ENCODE data around the gene WDR12. TPM values are rescaled to one million over a fixed set of nuclear protein-coding genes. Genes with fewer than 3 reads are reported as not detected.

The WDR12 gene
- total and polyA plus RNA-seq, 9 of the 15 experiments (the other 6 are each of a cell fraction or from before 2014, with no cell fraction given), result 109 to 554 (median 174) TPM

- BruUV-seq (replicated peaks), result no TSS peak
- no peaks in the 10 kb centered on the region; a peak in 1 of 5 replicates for H3K4me1 ChIP-seq (replicated peaks in 1 of 2; ENCODE audit: control insufficient read depth in 2 of 2, insufficient read depth in 2 of 2, low read length in 2 of 2)
- H3K9me1 ChIP-seq (ENCODE audit: control insufficient read depth, insufficient read depth, low read length), result no peaks in the 10 kb centered on the region
- no peak for FAIRE-seq
- no peaks in the 10 kb centered on the region for H3K36me3 ChIP-seq (ENCODE audit: control insufficient read depth, insufficient read depth, low read length)
- no peak overlapping the region for H3K4me2 ChIP-seq (ENCODE audit: insufficient read depth, low read length)
- H3K27ac ChIP-seq (ENCODE audit: extremely low read depth, low read depth, low read length), result no peak overlapping the region
- ChIA-PET CTCF (ENCODE audit: low intra/inter-chr PET ratio) (no interaction called here), POLR2A (interaction anchor here (0.7 to 1.5 kb wide), 3 partner anchors 8 to 33 kb away, joined by 3 to 5 read pairs (median 4); no protein-coding TSS in a partner anchor)
- H3K4me3 ChIP-seq, result no peak overlapping the region
- in situ Hi-C loops (cut with MboI), result no loop called here
- no peaks in the 10 kb centered on the region for H4K20me1 ChIP-seq (replicated peaks; ENCODE audit: control insufficient read depth, insufficient read depth, low read length)
- intact Hi-C loops (cut with micrococcal nuclease), result no loop called here
- no peaks in the 10 kb centered on the region; the same call in 1 of the 2 replicates for H3K9me3 ChIP-seq (replicated peaks; ENCODE audit: control insufficient read depth, insufficient read depth, low read depth, low read length)
- H3K27me3 ChIP-seq (ENCODE audit: control insufficient read depth in 2 of 2, insufficient read depth in 2 of 2, low read length in 2 of 2), result no peaks in the 10 kb centered on the region
- 0 out of 2 replicates have a peak overlapping the region, but pooled peaks have one; percentile 40 for H2AFZ ChIP-seq (ENCODE audit: low read depth, low read length)
- H3K9ac ChIP-seq (ENCODE audit: insufficient read depth in 1 of 2, low read depth in 2 of 2, low read length in 2 of 2), result no peak overlapping the region
- TF ChIP-seq DMBX1 (CRISPR knock-in tag; IDR thresholded peaks at IDR 0.05; ENCODE audit: borderline replicate concordance) (no peak), BRD4 (IDR thresholded peaks at IDR 0.05) (no peak), NR0B1 (IDR thresholded peaks at IDR 0.05; ENCODE audit: partially characterized antibody) (no peak), ZEB2 (IDR thresholded peaks at IDR 0.05) (no peak), ZFP1 (CRISPR knock-in tag; IDR thresholded peaks at IDR 0.05) (no peak), ETS2 (tag; IDR thresholded peaks at IDR 0.05; ENCODE audit: borderline replicate concordance, poor library complexity, severe bottlenecking) (no peak), GABPA (tag; conservative IDR thresholded peaks at IDR 0.05; ENCODE audit: low read depth) (no peak), ZBTB8A (IDR thresholded peaks at IDR 0.05; ENCODE audit: partially characterized antibody) (no peak), IFI16 (CRISPR knock-in tag; IDR thresholded peaks at IDR 0.05) (no peak), HOXB6 (CRISPR knock-in tag; IDR thresholded peaks at IDR 0.05; ENCODE audit: borderline replicate concordance) (no peak)
- TF ChIP-seq, protein P1, sequence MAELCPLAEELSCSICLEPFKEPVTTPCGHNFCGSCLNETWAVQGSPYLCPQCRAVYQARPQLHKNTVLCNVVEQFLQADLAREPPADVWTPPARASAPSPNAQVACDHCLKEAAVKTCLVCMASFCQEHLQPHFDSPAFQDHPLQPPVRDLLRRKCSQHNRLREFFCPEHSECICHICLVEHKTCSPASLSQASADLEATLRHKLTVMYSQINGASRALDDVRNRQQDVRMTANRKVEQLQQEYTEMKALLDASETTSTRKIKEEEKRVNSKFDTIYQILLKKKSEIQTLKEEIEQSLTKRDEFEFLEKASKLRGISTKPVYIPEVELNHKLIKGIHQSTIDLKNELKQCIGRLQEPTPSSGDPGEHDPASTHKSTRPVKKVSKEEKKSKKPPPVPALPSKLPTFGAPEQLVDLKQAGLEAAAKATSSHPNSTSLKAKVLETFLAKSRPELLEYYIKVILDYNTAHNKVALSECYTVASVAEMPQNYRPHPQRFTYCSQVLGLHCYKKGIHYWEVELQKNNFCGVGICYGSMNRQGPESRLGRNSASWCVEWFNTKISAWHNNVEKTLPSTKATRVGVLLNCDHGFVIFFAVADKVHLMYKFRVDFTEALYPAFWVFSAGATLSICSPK (IDR thresholded peaks at IDR 0.05; ENCODE audit: borderline replicate concordance), result no peak
- WGBS (ENCODE audit: insufficient coverage, low coverage, missing lambda C conversion rate), result 66% methylated on average over 5 of the region's 5 CpGs
- DNase-seq (ENCODE audit: extremely low read depth in 1 of 4, low spot score in 3 of 4), result no peak
- ATAC-seq, result no peak
- H3K79me2 ChIP-seq (ENCODE audit: control insufficient read depth, insufficient read depth, low read length), result no peaks in the 10 kb centered on the region
These were observed 21.7 kb upstream of the WDR12 start for GRCh38 chr2:202933139-202933510.

Data from K562 (cell line).